NCI-H748 (cell line): ENCODE data around the gene PLCB1.

Experiments used
- DNase-seq: peaks from one replicate; lab custom pipeline; 2025; ENCODE audit not compliant: unreplicated experiment; lab: John Stamatoyannopoulos, UW

PLCB1 gene

GRCh38 chr20:8131598-8132483, at the start of gene PLCB1:
TSS of gene PLCB1 (plus strand) at chr20:8132266. CDS start at chr20:8132652, 386 bp downstream.
- peak; percentile 96 for DNase-seq

GRCh38 chr20:8082989-8083388, 49.1 kb upstream of the PLCB1 start:
- peak; percentile 57 for DNase-seq

- no peak for DNase-seq
These were observed 42.4 kb upstream of the PLCB1 start for GRCh38 chr20:8089668-8090067.

- peak; percentile 59 for DNase-seq
These were observed 37.6 kb upstream of the PLCB1 start for GRCh38 chr20:8094415-8094818.

GRCh38 chr20:8094850-8095249, 37.2 kb upstream of the PLCB1 start:
- no peak for DNase-seq

GRCh38 chr20:8095648-8096572, 36.2 kb upstream of the PLCB1 start:
- no peak for DNase-seq

- no peak for DNase-seq
These were observed 34.8 kb upstream of the PLCB1 start for GRCh38 chr20:8097307-8097706.

- DNase-seq = no peak
These were observed 27.8 kb upstream of the PLCB1 start for GRCh38 chr20:8104252-8104651.

GRCh38 chr20:8114612-8115011, 17.5 kb upstream of the PLCB1 start:
- peak; percentile 56 for DNase-seq

GRCh38 chr20:8115436-8115835, 16.6 kb upstream of the PLCB1 start:
- DNase-seq = peak; percentile 63

GRCh38 chr20:8116067-8116811, 15.8 kb upstream of the PLCB1 start:
- DNase-seq = no peak

GRCh38 chr20:8117636-8118035, 14.4 kb upstream of the PLCB1 start:
- DNase-seq = no peak

GRCh38 chr20:8118039-8118438, 14.0 kb upstream of the PLCB1 start:
- DNase-seq = no peak

GRCh38 chr20:8118760-8119159, 13.3 kb upstream of the PLCB1 start:
- DNase-seq = no peak

GRCh38 chr20:8121666-8122065, 10.4 kb upstream of the PLCB1 start:
- DNase-seq = no peak

GRCh38 chr20:8124639-8125038, 7.4 kb upstream of the PLCB1 start:
- DNase-seq = no peak

GRCh38 chr20:8126181-8126580, 5.9 kb upstream of the PLCB1 start:
- DNase-seq = no peak

- DNase-seq = no peak
These were observed 5.2 kb upstream of the PLCB1 start for GRCh38 chr20:8126841-8127378.

- DNase-seq = no peak
These were observed 4.4 kb upstream of the PLCB1 start for GRCh38 chr20:8127553-8128255.
